HepG2 (cell line): ENCODE data around the gene BDP1. TPM values are rescaled to one million over a fixed set of nuclear protein-coding genes. Genes with fewer than 3 reads are reported as not detected.

Experiments
- FIP1L1 ChIP-seq: fragments of 200-400 bp; formaldehyde crosslinking; IDR thresholded peaks from 2 replicates; pipeline ENCODE4 v1.6.1; 2018; ENCODE audit warnings: low read depth, mild to moderate bottlenecking, low read length, moderate library complexity, borderline replicate concordance; ENCODE audit not compliant: insufficient read depth
- FOXA3 ChIP-seq: IDR thresholded peaks from 2 replicates; pipeline ENCODE4 v1.6.1; 2016; ENCODE audit warnings: missing genetic modification reagents, missing compliant biosample characterization
- GABPA ChIP-seq, 2 experiments: IDR thresholded peaks; 2 replicates each; pipeline ENCODE4 v1.6.1; 2011 to 2016; ENCODE audit warnings: low read depth in 2 of 2, low read length in 1 of 2, missing biosample characterization in 1 of 2, missing genetic modification characterization in 1 of 2
- GTF3A ChIP-seq: sonication (generic); formaldehyde crosslinking; conservative IDR thresholded peaks from 2 replicates; pipeline ENCODE4 v1.4.0; 2020; ENCODE audit warnings: mild to moderate bottlenecking, missing genetic modification reagents
- HDAC2 ChIP-seq: sonication (generic); formaldehyde crosslinking; IDR thresholded peaks from 2 replicates; pipeline ENCODE4 v1.4.0; 2020; ENCODE audit warnings: missing genetic modification reagents
- HNF4G ChIP-seq, 2 experiments: sonication (generic) in 1 of 2; formaldehyde crosslinking in 1 of 2; IDR thresholded peaks; 2 replicates each; pipeline versions ENCODE4 v1.4.0 to v1.6.1; 2011 to 2020; ENCODE audit warnings: borderline replicate concordance in 2 of 2, low read depth in 2 of 2, mild to moderate bottlenecking in 2 of 2, low read length in 1 of 2, missing genetic modification reagents in 1 of 2, moderate library complexity in 1 of 2
- MLLT10 ChIP-seq: sonication (generic); formaldehyde crosslinking; IDR thresholded peaks from 2 replicates; pipeline ENCODE4 v1.4.0; 2020; ENCODE audit warnings: missing genetic modification reagents
- MTA1 ChIP-seq: sonication (generic); formaldehyde crosslinking; IDR thresholded peaks from 2 replicates; pipeline ENCODE4 v1.4.0; 2020; ENCODE audit warnings: missing genetic modification reagents, mild to moderate bottlenecking, borderline replicate concordance
- NFKBIZ ChIP-seq: IDR thresholded peaks from 2 replicates; pipeline ENCODE4 v1.6.1; 2018; ENCODE audit warnings: missing genetic modification reagents, missing compliant biosample characterization
- SOX6 ChIP-seq, 2 experiments: fragments of 450-650 bp in 1 of 2; sonication (generic) in 1 of 2; formaldehyde crosslinking in 1 of 2; IDR thresholded peaks; 2 replicates each; pipeline versions ENCODE4 v1.4.0 to v1.6.1; 2017 to 2020; ENCODE audit warnings: antibody characterized with exemption in 1 of 2, mild to moderate bottlenecking in 1 of 2, missing genetic modification reagents in 1 of 2
- TMF1 ChIP-seq: sonication (generic); formaldehyde crosslinking; IDR thresholded peaks from 2 replicates; pipeline ENCODE4 v1.8.1; 2022; ENCODE audit warnings: low read depth, missing genetic modification reagents
- ZBTB20 ChIP-seq: sonication (generic); formaldehyde crosslinking; IDR thresholded peaks from 2 replicates; pipeline ENCODE4 v1.8.1; 2023; ENCODE audit warnings: missing genetic modification reagents, low read depth, mild to moderate bottlenecking, borderline replicate concordance
- ZFP36 ChIP-seq: fragments of 150-350 bp; IDR thresholded peaks from 2 replicates; pipeline ENCODE4 v1.6.1; 2018; ENCODE audit warnings: borderline replicate concordance, low read length, low read depth; ENCODE audit not compliant: partially characterized antibody
- ZNF563 ChIP-seq: sonication (generic); formaldehyde crosslinking; IDR thresholded peaks from 2 replicates; pipeline ENCODE4 v1.8.0; 2022; ENCODE audit warnings: mild to moderate bottlenecking, moderate library complexity, missing genetic modification reagents
- ZNF816 ChIP-seq: sonication (generic); formaldehyde crosslinking; IDR thresholded peaks from 2 replicates; pipeline ENCODE4 v1.8.0; 2022; ENCODE audit warnings: missing genetic modification reagents, mild to moderate bottlenecking, borderline replicate concordance
- ZSCAN9 ChIP-seq: IDR thresholded peaks from 2 replicates; pipeline ENCODE4 v1.6.1; 2016; ENCODE audit warnings: borderline replicate concordance
- polyA plus RNA-seq, 8 experiments: library from polyadenylated mRNA; depleted of rRNA in 3 of 8; stranded (reverse) in 7 of 8; unstranded in 1 of 8; fragments of >200 nt; fragmentation: Illumina TruSeq in 4 of 8; extraction: Trizol in 4 of 8; gene quantifications; 2 replicates each; pipeline versions ENCODE4 v1.2.1 to v1.2.3, GENCODE V29; 2011 to 2016; ENCODE audit warnings: low read depth in 4 of 8, missing spikeins in 1 of 8, mixed read lengths in 1 of 8; ENCODE audit not compliant: insufficient read depth in 1 of 8
- total RNA-seq, 5 experiments: library from RNA; depleted of rRNA; stranded (reverse); fragments of >200 nt; fragmentation: Illumina TruSeq; extraction: Trizol; gene quantifications; 2 replicates each; pipeline ENCODE4 v1.2.3, GENCODE V29; 2016; ENCODE audit warnings: low read depth in 1 of 5
- TF ChIP-seq, protein P1 (sequence below): sonication (generic); formaldehyde crosslinking; IDR thresholded peaks from 2 replicates; pipeline ENCODE4 v1.4.0; 2020; ENCODE audit warnings: missing genetic modification reagents, borderline replicate concordance
- TF ChIP-seq, protein P2 (sequence below): sonication (generic); formaldehyde crosslinking; IDR thresholded peaks from 2 replicates; pipeline ENCODE4 v1.4.0; 2020; ENCODE audit warnings: mild to moderate bottlenecking, missing genetic modification reagents
- TF ChIP-seq, protein P3 (sequence below): sonication (generic); formaldehyde crosslinking; IDR thresholded peaks from 2 replicates; pipeline ENCODE4; 2020; ENCODE audit warnings: missing genetic modification reagents, mild to moderate bottlenecking, borderline replicate concordance

The BDP1 gene
- total and polyA plus RNA-seq, 2 of the 13 experiments (the other 11 are each of a cell fraction or from before 2014, with no cell fraction given), result 10.2 to 22.4 TPM

DNA sequence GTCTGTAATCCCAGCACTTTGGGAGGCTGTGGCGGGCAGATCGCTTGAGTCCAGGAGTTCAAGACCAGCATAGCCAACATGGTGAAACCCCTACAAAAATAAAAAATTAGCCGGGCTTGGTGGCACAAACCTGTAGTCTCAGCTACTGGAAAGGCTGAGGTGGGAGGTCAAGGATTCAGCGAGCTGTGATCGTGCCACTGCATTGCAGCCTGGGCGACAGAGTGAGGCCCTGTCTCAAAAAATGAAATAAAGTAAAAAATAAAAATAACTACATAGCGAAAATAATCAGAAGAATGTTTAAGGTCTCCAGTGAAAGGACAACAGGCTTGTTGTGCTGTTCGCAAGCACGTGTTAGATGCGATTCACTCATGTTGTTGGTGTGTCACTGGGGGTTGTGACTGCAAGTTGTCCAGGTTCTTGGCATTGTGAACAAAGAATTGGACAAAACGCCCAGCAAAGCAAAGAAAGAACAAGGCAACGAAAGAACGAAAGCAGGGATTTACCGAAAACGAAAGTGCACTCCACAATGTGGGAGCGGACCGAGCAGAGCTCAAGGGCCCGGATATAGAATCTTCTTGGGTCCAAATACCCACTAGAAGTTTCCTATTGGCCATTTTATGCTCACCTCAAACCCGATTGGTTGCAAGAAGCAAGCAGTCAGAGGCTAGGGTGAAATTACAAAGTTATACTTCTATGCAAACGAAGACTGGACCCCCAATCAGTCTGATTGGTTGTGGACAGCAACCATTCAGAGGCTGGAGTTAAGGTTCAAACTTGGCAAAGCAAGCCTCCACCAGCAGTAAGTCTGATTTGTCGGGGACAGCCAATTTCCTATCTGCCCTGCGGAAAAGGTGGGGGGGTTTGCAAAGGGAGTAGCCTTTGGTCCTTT is 130.8 kb downstream of the BDP1 start (continued):
- TF ChIP-seq ZNF563 (CRISPR knock-in tag) (no peak; the same call in 1 of the 2 replicates), HNF4G (IDR thresholded peaks at IDR 0.05; ENCODE audit: borderline replicate concordance, low read depth, low read length) (no peak), HNF4G (CRISPR knock-in tag; IDR thresholded peaks at IDR 0.05; ENCODE audit: borderline replicate concordance, low read depth) (no peak), ZFP36 (no peak), MLLT10 (CRISPR knock-in tag) (no peak), ZBTB20 (CRISPR knock-in tag) (0 out of 2 replicates have a peak, but pooled peaks have one; percentile 32), NFKBIZ (no peak), FOXA3 (CRISPR knock-in tag) (no peak), ZNF816 (no peak), SOX6 (IDR thresholded peaks at IDR 0.05) (no peak), SOX6 (CRISPR knock-in tag; IDR thresholded peaks at IDR 0.05) (no peak), MTA1 (CRISPR knock-in tag) (no peak), ZSCAN9 (CRISPR knock-in tag) (0 out of 2 replicates have a peak, but pooled peaks have one; percentile 16), HDAC2 (CRISPR knock-in tag) (no peak), FIP1L1 (no peak), GABPA (IDR thresholded peaks at IDR 0.05; ENCODE audit: low read depth, low read length) (no peak), GABPA (CRISPR knock-in tag; IDR thresholded peaks at IDR 0.05; ENCODE audit: low read depth) (peak; percentile 65), GTF3A (CRISPR knock-in tag) (0 out of 2 replicates have a peak, but pooled peaks have one; percentile 9), TMF1 (peak; percentile 17; the same call in 1 of the 2 replicates)
- TF ChIP-seq, protein P1, sequence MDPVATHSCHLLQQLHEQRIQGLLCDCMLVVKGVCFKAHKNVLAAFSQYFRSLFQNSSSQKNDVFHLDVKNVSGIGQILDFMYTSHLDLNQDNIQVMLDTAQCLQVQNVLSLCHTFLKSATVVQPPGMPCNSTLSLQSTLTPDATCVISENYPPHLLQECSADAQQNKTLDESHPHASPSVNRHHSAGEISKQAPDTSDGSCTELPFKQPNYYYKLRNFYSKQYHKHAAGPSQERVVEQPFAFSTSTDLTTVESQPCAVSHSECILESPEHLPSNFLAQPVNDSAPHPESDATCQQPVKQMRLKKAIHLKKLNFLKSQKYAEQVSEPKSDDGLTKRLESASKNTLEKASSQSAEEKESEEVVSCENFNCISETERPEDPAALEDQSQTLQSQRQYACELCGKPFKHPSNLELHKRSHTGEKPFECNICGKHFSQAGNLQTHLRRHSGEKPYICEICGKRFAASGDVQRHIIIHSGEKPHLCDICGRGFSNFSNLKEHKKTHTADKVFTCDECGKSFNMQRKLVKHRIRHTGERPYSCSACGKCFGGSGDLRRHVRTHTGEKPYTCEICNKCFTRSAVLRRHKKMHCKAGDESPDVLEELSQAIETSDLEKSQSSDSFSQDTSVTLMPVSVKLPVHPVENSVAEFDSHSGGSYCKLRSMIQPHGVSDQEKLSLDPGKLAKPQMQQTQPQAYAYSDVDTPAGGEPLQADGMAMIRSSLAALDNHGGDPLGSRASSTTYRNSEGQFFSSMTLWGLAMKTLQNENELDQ, result peak; percentile 41; the same call in 1 of the 2 replicates
- TF ChIP-seq, protein P2, sequence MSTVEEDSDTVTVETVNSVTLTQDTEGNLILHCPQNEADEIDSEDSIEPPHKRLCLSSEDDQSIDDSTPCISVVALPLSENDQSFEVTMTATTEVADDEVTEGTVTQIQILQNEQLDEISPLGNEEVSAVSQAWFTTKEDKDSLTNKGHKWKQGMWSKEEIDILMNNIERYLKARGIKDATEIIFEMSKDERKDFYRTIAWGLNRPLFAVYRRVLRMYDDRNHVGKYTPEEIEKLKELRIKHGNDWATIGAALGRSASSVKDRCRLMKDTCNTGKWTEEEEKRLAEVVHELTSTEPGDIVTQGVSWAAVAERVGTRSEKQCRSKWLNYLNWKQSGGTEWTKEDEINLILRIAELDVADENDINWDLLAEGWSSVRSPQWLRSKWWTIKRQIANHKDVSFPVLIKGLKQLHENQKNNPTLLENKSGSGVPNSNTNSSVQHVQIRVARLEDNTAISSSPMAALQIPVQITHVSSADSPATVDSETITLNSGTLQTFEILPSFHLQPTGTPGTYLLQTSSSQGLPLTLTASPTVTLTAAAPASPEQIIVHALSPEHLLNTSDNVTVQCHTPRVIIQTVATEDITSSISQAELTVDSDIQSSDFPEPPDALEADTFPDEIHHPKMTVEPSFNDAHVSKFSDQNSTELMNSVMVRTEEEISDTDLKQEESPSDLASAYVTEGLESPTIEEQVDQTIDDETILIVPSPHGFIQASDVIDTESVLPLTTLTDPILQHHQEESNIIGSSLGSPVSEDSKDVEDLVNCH, result no peak; the same call in 1 of the 2 replicates
- TF ChIP-seq, protein P3, sequence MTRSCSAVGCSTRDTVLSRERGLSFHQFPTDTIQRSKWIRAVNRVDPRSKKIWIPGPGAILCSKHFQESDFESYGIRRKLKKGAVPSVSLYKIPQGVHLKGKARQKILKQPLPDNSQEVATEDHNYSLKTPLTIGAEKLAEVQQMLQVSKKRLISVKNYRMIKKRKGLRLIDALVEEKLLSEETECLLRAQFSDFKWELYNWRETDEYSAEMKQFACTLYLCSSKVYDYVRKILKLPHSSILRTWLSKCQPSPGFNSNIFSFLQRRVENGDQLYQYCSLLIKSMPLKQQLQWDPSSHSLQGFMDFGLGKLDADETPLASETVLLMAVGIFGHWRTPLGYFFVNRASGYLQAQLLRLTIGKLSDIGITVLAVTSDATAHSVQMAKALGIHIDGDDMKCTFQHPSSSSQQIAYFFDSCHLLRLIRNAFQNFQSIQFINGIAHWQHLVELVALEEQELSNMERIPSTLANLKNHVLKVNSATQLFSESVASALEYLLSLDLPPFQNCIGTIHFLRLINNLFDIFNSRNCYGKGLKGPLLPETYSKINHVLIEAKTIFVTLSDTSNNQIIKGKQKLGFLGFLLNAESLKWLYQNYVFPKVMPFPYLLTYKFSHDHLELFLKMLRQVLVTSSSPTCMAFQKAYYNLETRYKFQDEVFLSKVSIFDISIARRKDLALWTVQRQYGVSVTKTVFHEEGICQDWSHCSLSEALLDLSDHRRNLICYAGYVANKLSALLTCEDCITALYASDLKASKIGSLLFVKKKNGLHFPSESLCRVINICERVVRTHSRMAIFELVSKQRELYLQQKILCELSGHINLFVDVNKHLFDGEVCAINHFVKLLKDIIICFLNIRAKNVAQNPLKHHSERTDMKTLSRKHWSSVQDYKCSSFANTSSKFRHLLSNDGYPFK (CRISPR knock-in tag), result no peak
